LoVo (cell line): Measurements from ENCODE around the gene CAPN7.

Source experiments
- DNase-seq: peaks from one replicate; pipeline ENCODE4 v3.0.0-alpha.2; 2016; ENCODE audit warnings: low spot score

CAPN7 gene

GRCh38 chr3:15276028-15276724, 70.1 kb downstream of the CAPN7 start:
- DNase-seq = no peak

- no peak for DNase-seq
These were observed 71.9 kb downstream of the CAPN7 start for GRCh38 chr3:15277861-15278500.

GRCh38 chr3:15279205-15279604, 73.2 kb downstream of the CAPN7 start:
- DNase-seq = no peak

- no peak for DNase-seq
These were observed 73.8 kb downstream of the CAPN7 start for GRCh38 chr3:15279671-15280402.

- no peak for DNase-seq
These were observed 74.9 kb downstream of the CAPN7 start for GRCh38 chr3:15280853-15281532.

GRCh38 chr3:15281817-15282216, 75.8 kb downstream of the CAPN7 start:
- no peak for DNase-seq

GRCh38 chr3:15283702-15284101, 77.7 kb downstream of the CAPN7 start:
- DNase-seq = no peak

GRCh38 chr3:15284121-15284889, 78.3 kb downstream of the CAPN7 start:
- DNase-seq = peak; percentile 44

- DNase-seq = no peak
These were observed 80.0 kb downstream of the CAPN7 start for GRCh38 chr3:15286022-15286421.

GRCh38 chr3:15287565-15288330, 81.7 kb downstream of the CAPN7 start:
- DNase-seq = no peak

GRCh38 chr3:15288331-15289035, 82.4 kb downstream of the CAPN7 start:
- no peak for DNase-seq

- DNase-seq = no peak
These were observed 83.6 kb downstream of the CAPN7 start for GRCh38 chr3:15289661-15290060.

GRCh38 chr3:15290736-15291135, 84.7 kb downstream of the CAPN7 start:
- DNase-seq = no peak

GRCh38 chr3:15291589-15292541, 85.8 kb downstream of the CAPN7 start:
- DNase-seq = no peak

GRCh38 chr3:15292765-15293522, 86.9 kb downstream of the CAPN7 start:
- no peak for DNase-seq

- DNase-seq = no peak
These were observed 88.9 kb downstream of the CAPN7 start for GRCh38 chr3:15294929-15295328.

GRCh38 chr3:15295506-15295905, 89.5 kb downstream of the CAPN7 start:
- no peak for DNase-seq

- DNase-seq = no peak
These were observed 91.7 kb downstream of the CAPN7 start for GRCh38 chr3:15297608-15298350.
